Heart right ventricle (tissue), 16 donors: ENCODE measurements around the gene PDCD4. TPM values are rescaled to one million over a fixed set of nuclear protein-coding genes. Genes with fewer than 3 reads are reported as not detected.
A peak's percentile ranks its signal among the peaks of the same experiment; 100 is the strongest.

Experiments
- ATAC-seq, 8 donors: fragments of 200-7000 bp; cut with Tn5 transposase; one replicate each; pipeline ENCODE4 v1.9.1; 2020; ENCODE audit warnings: mild to moderate bottlenecking in 8 of 8, moderate library complexity in 8 of 8, moderate number of reproducible peaks in 1 of 8
- DNase-seq, 2 donors: peaks; one replicate each; pipeline ENCODE4 v3.0.0-alpha.2; 2020
- H3K27ac ChIP-seq, 10 donors: fragments of 200-600 bp; sonication (generic) in 2 of 10; one replicate each; pipeline versions ENCODE4 v1.5.0 to v1.8.0; 2020 to 2022; ENCODE audit warnings: mild to moderate bottlenecking in 3 of 10
- H3K27me3 ChIP-seq, 7 donors: fragments of 200-600 bp; one replicate each; pipeline ENCODE4 v1.8.0; 2021 to 2022; ENCODE audit warnings: mild to moderate bottlenecking in 2 of 7
- H3K36me3 ChIP-seq, 9 donors: fragments of 200-600 bp; sonication (generic) in 1 of 9; one replicate each; pipeline versions ENCODE4 v1.5.0 to v1.8.0; 2020 to 2022; ENCODE audit warnings: mild to moderate bottlenecking in 2 of 9
- H3K4me1 ChIP-seq, 9 donors: fragments of 200-600 bp; sonication (generic) in 1 of 9; one replicate each; pipeline versions ENCODE4 v1.5.0 to v1.8.0; 2020 to 2022; ENCODE audit warnings: mild to moderate bottlenecking in 4 of 9
- H3K4me3 ChIP-seq, 10 donors: fragments of 200-600 bp; sonication (generic) in 2 of 10; one replicate each; pipeline versions ENCODE4 v1.5.0 to v1.8.0; 2020 to 2022; ENCODE audit warnings: mild to moderate bottlenecking in 7 of 10, moderate library complexity in 2 of 10
- H3K9me3 ChIP-seq, 11 donors: fragments of 200-600 bp in 10 of 11; sonication (generic) in 2 of 11; one replicate each; pipeline versions ENCODE4 v1.5.0 to v1.8.0; 2013 to 2022; ENCODE audit warnings: mild to moderate bottlenecking in 2 of 11, control low read depth in 1 of 11, moderate library complexity in 1 of 11
- whole genome bisulfite sequencing, 2 donors: extraction: QIAGEN DNeasy Blood & Tissue Kit; methylation state at CpG; one replicate each; pipeline ENCODE4 v1.1.7; 2013; ENCODE audit warnings: inconsistent platforms in 1 of 2; 5-methylcytosine and 5-hydroxymethylcytosine counted together
- intact Hi-C, 10 donors: fragments of 100-400 bp; cut with DNase I; formaldehyde crosslinking; loops; one replicate each; pipeline versions ENCODE4 v1.11.1 to v1.14.2; 2022
- polyA plus RNA-seq, 2 donors: library from polyadenylated mRNA; stranded (reverse); fragments of 200-250 nt; gene quantifications; one replicate each; pipeline ENCODE4 v1.2.3, GENCODE V29; 2013
- total RNA-seq, 10 donors: library from RNA; stranded (reverse); fragmentation: NEBNext Ultra II Directional in 3 of 10; extraction: Animal tissue kit (Norgen Biotek cat#: 25700) in 3 of 10; gene quantifications; one replicate each; pipeline versions ENCODE4 v1.2.1 to v1.2.4, GENCODE V29; 2021 to 2023
- TF ChIP-seq, protein P1 (sequence below), 9 donors: fragments of 200-600 bp; sonication (generic) in 2 of 9; IDR thresholded peaks; one replicate each; pipeline versions ENCODE4 v1.5.0 to v1.8.0; 2021 to 2022; ENCODE audit warnings: antibody characterized with exemption in 9 of 9, mild to moderate bottlenecking in 5 of 9, moderate library complexity in 1 of 9
- donor health status: Arrhythmogenic right ventricular cardiomyopathy.
- donor health status: ischemic (EF 13 %, LVEDD 7.1; RV severe dilation, severe dysfunction).
- donor health status: healthy with polysubstance abuse.
- donor health status: DM: no; HTN: yes; CAD: no.
- donor health status: DM: no; HTN: no; CAD: no.
- donor health status: ischemic (EF 25% LVEDD 6.9; RV normal size, moderate dysfunction).
- donor health status: ischemic (EF 25% LVEDD 5.7; RV mildly dilated, moderate dysfunction).
- donor health status: healthy.
- donor health status: DM: yes; HTN: yes; CAD: no.
- donor health status: Ischemic cardiomyopathy.
- donor health status: ischemic (EF 35%, LVEDD 5.7; RV mildly dilated, moderate dysfunction).
- donor health status: nonischemic (EF 11% LVEDD 7.7; RV severe dilation, severe dysfunction).
- donor health status: DM: yes; HTN: yes; CAD: no.
- donor health status: PGD.
- donor health status: ischemic (EF 29% LVEDD 5.4; RV normal size, mild dysfunction).
- donor health status: nonischemic (EF 23%, LVEDD 6.1; RV moderate dilation, normal function).

PDCD4 gene
- total and polyA plus RNA-seq, 12 donors, result 15.9 to 59.5 (median 45.7) TPM

DNA sequence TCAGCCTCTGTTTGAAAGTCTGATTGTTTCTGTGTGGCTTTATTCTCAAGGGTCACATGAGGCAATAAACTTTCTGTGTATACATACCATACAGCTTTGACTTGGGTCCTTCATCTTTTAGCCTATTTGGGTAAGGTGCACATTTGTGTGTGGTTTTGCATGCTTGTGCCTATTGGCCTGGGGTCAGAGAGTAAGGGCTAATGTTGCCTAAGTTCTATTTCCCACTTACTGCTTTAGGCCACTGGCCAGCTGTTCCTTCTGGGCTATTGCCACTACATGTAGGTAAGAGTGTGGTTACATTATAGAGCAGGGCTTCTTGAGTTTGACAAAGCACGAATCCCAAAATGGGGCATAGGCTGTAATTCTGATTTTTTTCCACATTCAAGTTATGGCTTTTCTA is 25.5 kb downstream of the PDCD4 start:
- TF ChIP-seq, protein P1, sequence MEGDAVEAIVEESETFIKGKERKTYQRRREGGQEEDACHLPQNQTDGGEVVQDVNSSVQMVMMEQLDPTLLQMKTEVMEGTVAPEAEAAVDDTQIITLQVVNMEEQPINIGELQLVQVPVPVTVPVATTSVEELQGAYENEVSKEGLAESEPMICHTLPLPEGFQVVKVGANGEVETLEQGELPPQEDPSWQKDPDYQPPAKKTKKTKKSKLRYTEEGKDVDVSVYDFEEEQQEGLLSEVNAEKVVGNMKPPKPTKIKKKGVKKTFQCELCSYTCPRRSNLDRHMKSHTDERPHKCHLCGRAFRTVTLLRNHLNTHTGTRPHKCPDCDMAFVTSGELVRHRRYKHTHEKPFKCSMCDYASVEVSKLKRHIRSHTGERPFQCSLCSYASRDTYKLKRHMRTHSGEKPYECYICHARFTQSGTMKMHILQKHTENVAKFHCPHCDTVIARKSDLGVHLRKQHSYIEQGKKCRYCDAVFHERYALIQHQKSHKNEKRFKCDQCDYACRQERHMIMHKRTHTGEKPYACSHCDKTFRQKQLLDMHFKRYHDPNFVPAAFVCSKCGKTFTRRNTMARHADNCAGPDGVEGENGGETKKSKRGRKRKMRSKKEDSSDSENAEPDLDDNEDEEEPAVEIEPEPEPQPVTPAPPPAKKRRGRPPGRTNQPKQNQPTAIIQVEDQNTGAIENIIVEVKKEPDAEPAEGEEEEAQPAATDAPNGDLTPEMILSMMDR (IDR thresholded peaks at IDR 0.05), result no peak
- WGBS, 2 donors, result 85 to 93% methylated on average over 1 of the region's 1 CpG
- H3K27me3 ChIP-seq, result no peaks in the 10 kb centered on the region
- intact Hi-C loops, result loop anchor here in 5 of 10 donors (5.0 to 10.0 kb wide), 3 partner anchors 282 to 292 kb away; no protein-coding TSS in a partner anchor
- H3K4me3 ChIP-seq, result no peak overlapping the region
- peaks cover 0 to 97% (median 36%) of the 10 kb centered on the region in 9 donors for H3K36me3 ChIP-seq
- no peak for DNase-seq
- H3K4me1 ChIP-seq, result peaks cover 0 to 18% (median 5%) of the 10 kb centered on the region in 9 donors
- no peak overlapping the region for H3K27ac ChIP-seq
- no peaks in the 10 kb centered on the region for H3K9me3 ChIP-seq
- ATAC-seq, result no peak

DNA sequence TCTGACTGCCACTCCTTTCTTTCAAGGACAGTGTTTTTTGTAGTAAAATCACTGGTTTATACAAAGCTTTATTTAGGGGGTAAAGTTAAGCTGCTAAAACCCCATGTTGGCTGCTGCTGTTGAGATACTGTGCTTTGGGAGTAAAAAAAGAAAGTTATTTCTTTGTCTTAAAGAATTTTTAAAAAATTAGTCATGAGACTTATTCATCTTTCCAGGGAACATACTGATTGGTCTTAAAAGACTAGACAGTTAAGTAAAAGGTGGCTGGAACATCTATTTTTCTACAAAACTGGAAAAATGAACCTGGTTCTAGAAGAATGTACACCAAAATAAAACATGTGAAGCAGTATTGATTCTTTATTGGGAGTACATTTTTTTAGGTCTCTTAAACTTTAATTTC is 26.7 kb downstream of the PDCD4 start:
- H3K27ac ChIP-seq, result no peak overlapping the region
- H3K9me3 ChIP-seq, result no peaks in the 10 kb centered on the region
- ATAC-seq (no peak), DNase-seq (no peak)
- peaks cover 0 to 95% (median 31%) of the 10 kb centered on the region in 9 donors for H3K36me3 ChIP-seq
- TF ChIP-seq, protein P1 (IDR thresholded peaks at IDR 0.05), result no peak
- H3K27me3 ChIP-seq, result no peaks in the 10 kb centered on the region
- no peak overlapping the region for H3K4me3 ChIP-seq
- intact Hi-C loops, result loop anchor here in 5 of 10 donors (5.0 to 10.0 kb wide), 3 partner anchors 284 to 294 kb away; no protein-coding TSS in a partner anchor
- peaks cover 0 to 16% (median 6%) of the 10 kb centered on the region in 9 donors for H3K4me1 ChIP-seq

DNA sequence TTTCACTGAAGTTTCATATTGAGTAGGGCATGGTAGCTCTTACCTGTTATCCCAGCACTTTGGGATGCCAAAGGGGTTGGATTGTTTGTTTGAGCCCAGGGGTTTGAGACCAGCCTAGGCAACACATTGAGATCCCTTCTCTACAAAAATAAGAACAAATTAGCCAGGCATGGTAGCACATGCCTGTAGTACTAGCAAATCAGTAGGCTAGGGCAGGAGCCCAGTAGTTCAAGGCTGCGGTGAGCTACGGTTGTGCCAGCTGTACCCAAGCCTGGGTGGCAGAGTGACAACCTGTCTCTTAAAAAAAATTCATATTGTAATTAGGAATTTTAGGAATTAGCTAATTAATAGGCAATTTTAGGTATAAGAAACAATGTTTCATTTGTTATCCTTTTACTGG is 29.3 kb downstream of the PDCD4 start:
- peaks cover 0 to 85% (median 22%) of the 10 kb centered on the region in 9 donors for H3K36me3 ChIP-seq
- no peak for ATAC-seq
- H3K27ac ChIP-seq, result no peak overlapping the region
- H3K4me1 ChIP-seq, result peaks cover 0 to 12% (median 0%) of the 10 kb centered on the region in 9 donors
- no peaks in the 10 kb centered on the region for H3K9me3 ChIP-seq
- no peak overlapping the region for H3K4me3 ChIP-seq
- no peak for DNase-seq
- intact Hi-C loops, result loop anchor here in 1 of 10 donors (10.0 kb wide), 1 partner anchor 326 kb away; no protein-coding TSS in a partner anchor
- WGBS, 2 donors, result 92 to 100% methylated on average over 2 of the region's 2 CpGs
- TF ChIP-seq, protein P1 (IDR thresholded peaks at IDR 0.05), result no peak
- H3K27me3 ChIP-seq, result no peaks in the 10 kb centered on the region

DNA sequence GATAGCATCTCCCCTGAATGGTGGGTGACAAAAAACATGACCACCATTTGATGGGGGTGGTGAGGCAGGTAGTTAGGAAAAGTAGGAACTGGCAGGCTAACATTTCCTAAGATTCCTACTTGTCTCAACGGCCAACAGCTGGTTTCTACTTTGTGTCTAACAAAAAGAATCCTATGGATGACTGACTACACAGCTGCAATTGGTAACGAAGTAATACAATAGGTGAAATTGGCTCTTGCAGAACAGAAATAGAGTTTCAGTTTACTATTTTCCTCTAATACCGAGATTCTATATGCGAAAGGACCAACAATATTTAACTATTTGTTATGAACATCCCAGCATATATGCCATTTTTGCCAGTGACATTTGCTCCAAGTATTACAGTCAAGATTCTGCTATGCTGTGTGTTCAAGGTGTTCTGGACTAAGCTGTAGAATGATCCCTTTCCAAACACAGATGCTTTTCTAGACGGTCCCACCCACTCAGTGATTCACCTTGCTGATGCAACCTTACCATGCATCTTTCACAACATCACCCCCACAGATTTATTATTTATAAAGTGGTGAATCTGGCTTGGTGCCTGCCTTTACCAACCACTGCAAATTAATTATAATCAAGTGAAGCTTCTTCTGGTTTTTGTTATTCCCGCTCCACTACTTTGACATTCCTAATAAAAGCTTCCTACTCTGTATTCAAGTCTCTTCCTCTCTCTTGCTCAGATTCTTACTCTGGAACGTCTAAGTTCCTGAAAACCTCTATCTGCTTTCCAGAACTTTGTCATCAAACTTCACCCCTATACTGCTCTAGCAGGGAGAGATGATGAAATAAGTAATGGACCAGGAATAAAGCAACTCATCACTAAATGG is 30.5 kb downstream of the PDCD4 start:
- intact Hi-C loops, result loop anchor here in 1 of 10 donors (10.0 kb wide), 1 partner anchor 327 kb away; no protein-coding TSS in a partner anchor
- TF ChIP-seq, protein P1 (IDR thresholded peaks at IDR 0.05), result no peak

More for the DNA sequence above, 30.5 kb downstream of the PDCD4 start:
- H3K4me1 ChIP-seq, result peaks cover 0 to 11% (median 0%) of the 10 kb centered on the region in 9 donors
- DNase-seq (no peak), ATAC-seq (peak in 1 of 8 donors; percentile 27)
- no peak overlapping the region for H3K4me3 ChIP-seq
- H3K27me3 ChIP-seq, result no peaks in the 10 kb centered on the region
- peaks cover 0 to 84% (median 19%) of the 10 kb centered on the region in 9 donors for H3K36me3 ChIP-seq
- H3K9me3 ChIP-seq, result no peaks in the 10 kb centered on the region
- 81 to 84% methylated on average over 7 of the region's 7 CpGs for whole genome bisulfite sequencing, 2 donors
- no peak overlapping the region for H3K27ac ChIP-seq
